BJ (cell line): ENCODE measurements around the gene MATK. TPM values are rescaled to one million over a fixed set of nuclear protein-coding genes. Genes with fewer than 3 reads are reported as not detected.

ENCODE experiments used
- CTCF ChIA-PET: fragments of 350-600 bp; formaldehyde crosslinking; extraction: SDS; loops from one replicate; lab custom pipeline; 2021; ENCODE audit warnings: antibody characterized with exemption, inconsistent platforms; lab: Yijun Ruan, JAX
- POLR2A ChIA-PET: fragments of 300-600 bp; sonication (Branson Sonifier 250); formaldehyde crosslinking; extraction: SDS; loops from one replicate; lab custom pipeline; 2021; ENCODE audit warnings: antibody characterized with exemption; lab: Charles Lee
- DNase-seq: peaks from one replicate; pipeline ENCODE4 v3.0.0-alpha.2; 2011; ENCODE audit warnings: low read depth
- H3K27me3 ChIP-seq: 2 replicates; pipeline ENCODE4 v1.6.0; 2011; ENCODE audit warnings: low read length; ENCODE audit not compliant: control insufficient read depth, insufficient read depth
- H3K36me3 ChIP-seq: 2 replicates; pipeline ENCODE4 v1.5.1; 2011; ENCODE audit warnings: low read length; ENCODE audit not compliant: control insufficient read depth, insufficient read depth
- H3K4me3 ChIP-seq: 2 replicates; pipeline ENCODE4 v1.5.1; 2011; ENCODE audit warnings: low read depth, mild to moderate bottlenecking, control low read depth, low read length
- polyA plus RNA-seq: library from polyadenylated mRNA; depleted of rRNA; stranded (reverse); fragments of >200 nt; gene quantifications from 2 replicates; pipeline ENCODE4 v1.2.3, GENCODE V29; 2011
- TF ChIP-seq, protein P1 (sequence below): IDR thresholded peaks from 2 replicates; pipeline ENCODE4 v1.5.1; 2011; ENCODE audit warnings: low read depth, mild to moderate bottlenecking, control low read depth, inconsistent platforms, low read length, moderate library complexity; ENCODE audit not compliant: insufficient read depth

MATK gene
- polyA plus RNA-seq, 1 experiment: not detected

DNA sequence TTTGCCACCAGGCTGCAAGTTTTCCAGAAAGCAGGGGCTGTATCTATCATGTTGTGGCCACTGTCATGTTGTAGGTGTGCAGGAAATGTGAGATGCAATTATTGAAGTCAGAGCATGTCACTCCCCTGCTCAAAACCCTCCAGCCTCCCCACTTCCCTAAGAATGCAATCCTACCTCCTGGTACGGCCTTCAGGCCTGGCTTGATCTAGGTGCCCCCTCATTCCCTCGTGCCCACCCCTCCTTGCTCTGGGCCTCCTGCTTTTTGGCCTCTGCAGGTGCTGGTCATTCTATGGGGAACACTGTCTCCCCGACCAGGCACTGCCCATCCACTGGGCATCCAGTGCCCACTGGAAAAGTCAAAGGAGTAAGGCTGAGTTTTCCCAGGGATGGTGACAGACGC is 28.5 kb upstream of the MATK start:
- H3K4me3 ChIP-seq: no peak overlapping the region
- no peaks in the 10 kb centered on the region for H3K27me3 ChIP-seq
- ChIA-PET CTCF (no interaction called here), POLR2A (no interaction called here)
- DNase-seq: no peak
- no peaks in the 10 kb centered on the region for H3K36me3 ChIP-seq
- TF ChIP-seq, protein P1, sequence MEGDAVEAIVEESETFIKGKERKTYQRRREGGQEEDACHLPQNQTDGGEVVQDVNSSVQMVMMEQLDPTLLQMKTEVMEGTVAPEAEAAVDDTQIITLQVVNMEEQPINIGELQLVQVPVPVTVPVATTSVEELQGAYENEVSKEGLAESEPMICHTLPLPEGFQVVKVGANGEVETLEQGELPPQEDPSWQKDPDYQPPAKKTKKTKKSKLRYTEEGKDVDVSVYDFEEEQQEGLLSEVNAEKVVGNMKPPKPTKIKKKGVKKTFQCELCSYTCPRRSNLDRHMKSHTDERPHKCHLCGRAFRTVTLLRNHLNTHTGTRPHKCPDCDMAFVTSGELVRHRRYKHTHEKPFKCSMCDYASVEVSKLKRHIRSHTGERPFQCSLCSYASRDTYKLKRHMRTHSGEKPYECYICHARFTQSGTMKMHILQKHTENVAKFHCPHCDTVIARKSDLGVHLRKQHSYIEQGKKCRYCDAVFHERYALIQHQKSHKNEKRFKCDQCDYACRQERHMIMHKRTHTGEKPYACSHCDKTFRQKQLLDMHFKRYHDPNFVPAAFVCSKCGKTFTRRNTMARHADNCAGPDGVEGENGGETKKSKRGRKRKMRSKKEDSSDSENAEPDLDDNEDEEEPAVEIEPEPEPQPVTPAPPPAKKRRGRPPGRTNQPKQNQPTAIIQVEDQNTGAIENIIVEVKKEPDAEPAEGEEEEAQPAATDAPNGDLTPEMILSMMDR: no peak

DNA sequence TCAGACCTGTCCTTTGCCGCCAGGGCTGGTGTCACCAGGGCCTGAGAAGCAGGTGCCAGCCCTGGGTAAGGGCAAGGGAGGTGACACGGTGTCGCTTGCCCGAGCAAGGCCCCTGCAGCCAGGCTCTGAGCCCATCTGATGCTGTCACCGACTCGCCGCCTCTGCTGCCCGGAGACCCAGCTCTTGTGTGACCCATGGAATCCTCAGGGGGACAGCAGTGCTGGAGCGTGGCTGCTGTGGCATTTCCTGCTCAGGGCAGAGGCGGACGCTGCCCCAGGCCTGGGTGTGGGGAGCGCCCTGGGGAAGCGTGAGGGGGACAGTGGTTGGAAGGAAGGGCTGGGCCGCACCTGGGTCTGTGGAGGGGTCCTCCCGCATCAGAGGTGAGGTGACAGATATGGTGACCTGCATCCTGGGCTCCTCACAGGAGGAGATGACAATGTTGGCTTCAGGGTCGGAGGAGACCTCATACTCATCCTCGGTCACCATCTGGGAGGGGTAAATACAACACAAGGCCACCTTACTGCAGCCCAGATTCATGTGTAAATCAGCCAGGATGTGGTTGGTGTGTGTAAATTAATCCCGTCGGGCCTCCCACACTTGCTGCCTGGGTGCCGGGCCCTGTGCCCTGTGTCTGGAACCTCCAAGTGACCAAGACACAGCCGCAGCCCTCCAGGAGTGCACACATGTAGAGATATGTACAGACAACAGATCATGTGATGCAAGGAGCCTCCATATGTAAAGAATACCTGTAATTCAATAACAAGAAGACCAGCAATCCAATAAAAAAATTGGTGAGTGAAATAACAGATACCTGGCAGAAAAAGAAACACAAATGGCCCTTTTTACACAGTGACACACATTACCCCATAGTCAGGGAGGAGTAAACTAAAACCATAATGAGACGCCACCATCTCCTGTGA is 27.6 kb upstream of the MATK start:
- H3K36me3 ChIP-seq: no peaks in the 10 kb centered on the region
- ChIA-PET CTCF (interaction anchor here (3.5 kb wide), 1 partner anchor 8 kb away, joined by 23 read pairs; no protein-coding TSS in a partner anchor), POLR2A (no interaction called here)
- no peak for DNase-seq
- H3K27me3 ChIP-seq: no peaks in the 10 kb centered on the region
- TF ChIP-seq, protein P1: no peak
- H3K4me3 ChIP-seq: no peak overlapping the region

DNA sequence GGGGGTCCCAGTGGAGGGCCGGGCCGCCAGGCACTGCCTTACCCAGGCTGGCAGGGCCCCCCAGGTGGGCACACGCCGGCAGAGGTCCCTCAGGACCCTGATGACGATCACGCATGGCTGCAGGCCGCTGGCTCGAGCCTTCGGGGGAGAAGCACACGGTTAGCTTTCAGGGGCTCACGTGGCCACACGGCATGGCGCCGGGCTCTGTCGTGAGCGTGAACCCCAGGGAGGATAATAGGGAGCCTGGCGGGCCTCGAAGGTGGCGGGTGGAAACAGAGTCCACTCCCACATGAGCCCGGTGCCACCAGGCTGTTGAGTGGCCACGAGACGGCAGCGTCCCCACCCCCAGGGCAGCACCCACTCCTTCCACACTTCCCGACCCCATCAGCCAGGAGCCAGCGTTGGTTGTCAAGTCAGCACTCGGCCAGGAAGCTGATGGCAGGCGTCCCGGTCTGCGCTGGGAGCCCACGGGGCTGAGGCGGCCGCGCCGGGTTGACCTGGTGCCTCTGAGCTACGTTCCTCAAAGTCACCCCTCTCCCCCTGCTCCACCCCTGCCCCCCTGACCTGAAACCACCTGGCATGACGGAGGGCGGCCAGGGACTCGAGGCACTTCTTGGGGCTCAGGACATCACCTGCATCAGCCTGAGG is 24.7 kb upstream of the MATK start:
- no peaks in the 10 kb centered on the region for H3K27me3 ChIP-seq
- no peaks in the 10 kb centered on the region for H3K36me3 ChIP-seq
- no peak overlapping the region for H3K4me3 ChIP-seq
- POLR2A ChIA-PET: no interaction called here
- CTCF ChIA-PET: interaction anchor here (3.5 kb wide), 1 partner anchor 11 kb away, joined by 23 read pairs; no protein-coding TSS in a partner anchor
- TF ChIP-seq, protein P1: no peak
- no peak for DNase-seq

DNA sequence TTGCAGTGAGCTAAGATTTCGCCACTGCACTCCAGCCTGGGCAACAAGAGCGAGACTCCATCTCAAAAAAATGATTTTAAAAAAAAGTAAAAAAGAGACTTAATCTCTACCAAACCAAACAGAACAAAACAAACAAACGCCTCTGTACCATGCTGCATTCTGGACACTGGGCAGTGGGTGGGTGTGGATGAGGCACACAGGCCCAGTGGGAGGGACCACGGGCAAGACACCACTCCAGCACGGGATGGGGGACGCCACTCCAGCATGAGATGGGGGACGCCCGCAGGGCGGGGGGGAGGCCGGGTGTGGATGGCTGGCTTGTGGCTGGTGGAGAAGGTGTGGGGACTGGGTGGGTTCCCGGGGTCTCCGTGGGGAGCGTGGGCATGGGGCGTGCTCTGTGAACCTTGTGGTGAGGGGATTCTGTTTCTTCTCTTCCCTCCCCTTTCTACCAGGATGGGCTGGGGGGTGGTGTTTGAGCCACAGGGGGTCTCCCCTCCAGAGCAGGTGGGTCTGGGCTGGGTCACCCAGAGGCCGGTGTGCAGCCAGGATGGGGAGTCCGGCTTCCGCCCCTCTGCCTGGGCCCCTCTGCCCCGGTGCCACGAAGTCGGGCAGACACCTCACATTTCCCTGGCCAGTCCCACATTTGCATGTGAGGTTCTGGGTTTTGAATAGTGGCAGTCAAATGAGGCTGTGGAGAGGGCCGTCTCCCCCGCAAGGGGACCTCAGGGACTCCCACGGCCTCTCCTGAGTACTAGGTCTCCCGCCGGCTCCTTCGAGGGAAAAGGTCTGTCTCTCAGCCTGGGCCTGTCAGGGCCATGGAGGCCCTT is 23.9 kb upstream of the MATK start:
- ChIA-PET CTCF (interaction anchor here (2.1 to 3.5 kb wide), 2 partner anchors 12 kb away, joined by 8 to 23 read pairs; no protein-coding TSS in a partner anchor), POLR2A (no interaction called here)
- Histone ChIP-seq H3K4me3 (no peak overlapping the region), H3K36me3 (no peaks in the 10 kb centered on the region), H3K27me3 (no peaks in the 10 kb centered on the region)
- TF ChIP-seq, protein P1: no peak
- DNase-seq: no peak
